Ishikawa (cell line): ENCODE measurements around the gene ZNF22.

Source experiments
- CEBPB ChIP-seq: IDR thresholded peaks from 2 replicates; pipeline ENCODE4 v1.6.1; 2012
- CREB1 ChIP-seq: IDR thresholded peaks from 2 replicates; pipeline ENCODE4 v1.6.1; 2012; ENCODE audit warnings: low read depth
- EGR1 ChIP-seq: IDR thresholded peaks from 2 replicates; pipeline ENCODE4 v1.6.1; 2012
- EP300 ChIP-seq: IDR thresholded peaks from 2 replicates; pipeline ENCODE4 v1.6.1; 2012; ENCODE audit warnings: borderline replicate concordance
- FOXM1 ChIP-seq: IDR thresholded peaks from 2 replicates; pipeline ENCODE4 v1.6.1; 2012; ENCODE audit warnings: low read depth, borderline replicate concordance
- NFIC ChIP-seq: IDR thresholded peaks from 2 replicates; pipeline ENCODE4 v1.6.1; 2012
- RAD21 ChIP-seq: IDR thresholded peaks from 2 replicates; pipeline ENCODE4 v1.6.1; 2012; ENCODE audit warnings: low read depth
- TAF1 ChIP-seq: IDR thresholded peaks from 2 replicates; pipeline ENCODE4 v1.6.1; 2012; ENCODE audit warnings: low read depth, mild to moderate bottlenecking
- TCF12 ChIP-seq: IDR thresholded peaks from 2 replicates; pipeline ENCODE4 v1.6.1; 2012; ENCODE audit warnings: low read depth
- TEAD4 ChIP-seq: IDR thresholded peaks from 2 replicates; pipeline ENCODE4 v1.6.1; 2012
- YY1 ChIP-seq: IDR thresholded peaks from 2 replicates; pipeline ENCODE4 v1.6.1; 2012; ENCODE audit warnings: low read depth
- ZBTB7A ChIP-seq: IDR thresholded peaks from 2 replicates; pipeline ENCODE4 v1.6.1; 2012; ENCODE audit warnings: low read depth
- TF ChIP-seq, protein P1 (sequence below): IDR thresholded peaks from 2 replicates; pipeline ENCODE4 v1.6.1; 2012
- TF ChIP-seq, protein P2 (sequence below): IDR thresholded peaks from 2 replicates; pipeline ENCODE4 v1.6.1; 2012
- TF ChIP-seq, protein P3 (sequence below): IDR thresholded peaks from 2 replicates; pipeline ENCODE4 v1.6.1; 2012; ENCODE audit warnings: low read depth, mild to moderate bottlenecking

Gene ZNF22

DNA sequence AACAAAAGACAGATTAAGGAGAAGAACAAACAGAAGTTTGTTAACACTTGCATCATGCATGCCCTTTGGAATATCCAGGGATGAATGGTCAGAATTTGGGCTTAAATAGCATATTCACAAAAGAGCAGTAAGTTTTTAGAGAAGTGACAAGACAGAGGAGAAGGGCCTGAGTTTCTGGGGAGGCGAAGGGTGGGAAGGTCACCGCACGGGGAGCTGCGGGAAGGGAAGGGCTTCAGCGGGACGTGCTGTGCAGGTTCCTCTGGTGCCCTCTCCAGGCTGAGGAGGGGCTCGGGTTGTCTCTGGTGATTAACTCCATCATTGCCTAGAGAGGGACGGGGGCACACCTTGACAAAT lies 10.4 kb upstream of the ZNF22 start:
- TF ChIP-seq RAD21 = 0 out of 2 replicates have a peak, but pooled peaks have one; percentile 16
- no peak for TF ChIP-seq TCF12
- TF ChIP-seq FOXM1 = no peak

DNA sequence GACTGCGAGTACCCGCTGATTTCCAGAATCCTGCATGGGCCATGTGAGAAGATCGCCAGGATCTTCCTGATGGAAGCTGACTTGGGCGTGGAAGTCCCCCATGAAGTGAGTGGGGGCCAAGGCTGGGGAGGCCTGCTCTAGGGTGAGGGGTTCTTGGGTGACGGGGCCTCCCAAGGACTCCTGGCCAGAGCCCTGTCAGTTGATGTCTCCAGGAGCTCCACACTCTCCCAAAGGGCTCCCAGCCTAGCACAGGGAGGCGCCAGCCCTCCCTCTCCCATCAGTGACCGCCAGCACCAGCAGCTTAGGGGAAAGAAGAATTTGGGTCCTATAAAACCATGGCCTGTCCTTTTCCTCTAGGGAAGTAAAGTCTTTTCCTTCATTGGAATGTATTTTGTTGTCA lies 9.8 kb upstream of the ZNF22 start:
- TF ChIP-seq ZBTB7A = no peak
- no peak for TF ChIP-seq CEBPB
- TF ChIP-seq, protein P1, sequence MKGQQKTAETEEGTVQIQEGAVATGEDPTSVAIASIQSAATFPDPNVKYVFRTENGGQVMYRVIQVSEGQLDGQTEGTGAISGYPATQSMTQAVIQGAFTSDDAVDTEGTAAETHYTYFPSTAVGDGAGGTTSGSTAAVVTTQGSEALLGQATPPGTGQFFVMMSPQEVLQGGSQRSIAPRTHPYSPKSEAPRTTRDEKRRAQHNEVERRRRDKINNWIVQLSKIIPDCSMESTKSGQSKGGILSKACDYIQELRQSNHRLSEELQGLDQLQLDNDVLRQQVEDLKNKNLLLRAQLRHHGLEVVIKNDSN = no peak
- TF ChIP-seq TEAD4 = no peak
- TF ChIP-seq EGR1 = no peak
- no peak for TF ChIP-seq CREB1
- no peak for TF ChIP-seq TAF1
- no peak for TF ChIP-seq TCF12
- TF ChIP-seq FOXM1 = no peak
- TF ChIP-seq, protein P2, sequence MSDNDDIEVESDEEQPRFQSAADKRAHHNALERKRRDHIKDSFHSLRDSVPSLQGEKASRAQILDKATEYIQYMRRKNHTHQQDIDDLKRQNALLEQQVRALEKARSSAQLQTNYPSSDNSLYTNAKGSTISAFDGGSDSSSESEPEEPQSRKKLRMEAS = no peak
- no peak for TF ChIP-seq RAD21
- TF ChIP-seq NFIC = no peak
- TF ChIP-seq, protein P3, sequence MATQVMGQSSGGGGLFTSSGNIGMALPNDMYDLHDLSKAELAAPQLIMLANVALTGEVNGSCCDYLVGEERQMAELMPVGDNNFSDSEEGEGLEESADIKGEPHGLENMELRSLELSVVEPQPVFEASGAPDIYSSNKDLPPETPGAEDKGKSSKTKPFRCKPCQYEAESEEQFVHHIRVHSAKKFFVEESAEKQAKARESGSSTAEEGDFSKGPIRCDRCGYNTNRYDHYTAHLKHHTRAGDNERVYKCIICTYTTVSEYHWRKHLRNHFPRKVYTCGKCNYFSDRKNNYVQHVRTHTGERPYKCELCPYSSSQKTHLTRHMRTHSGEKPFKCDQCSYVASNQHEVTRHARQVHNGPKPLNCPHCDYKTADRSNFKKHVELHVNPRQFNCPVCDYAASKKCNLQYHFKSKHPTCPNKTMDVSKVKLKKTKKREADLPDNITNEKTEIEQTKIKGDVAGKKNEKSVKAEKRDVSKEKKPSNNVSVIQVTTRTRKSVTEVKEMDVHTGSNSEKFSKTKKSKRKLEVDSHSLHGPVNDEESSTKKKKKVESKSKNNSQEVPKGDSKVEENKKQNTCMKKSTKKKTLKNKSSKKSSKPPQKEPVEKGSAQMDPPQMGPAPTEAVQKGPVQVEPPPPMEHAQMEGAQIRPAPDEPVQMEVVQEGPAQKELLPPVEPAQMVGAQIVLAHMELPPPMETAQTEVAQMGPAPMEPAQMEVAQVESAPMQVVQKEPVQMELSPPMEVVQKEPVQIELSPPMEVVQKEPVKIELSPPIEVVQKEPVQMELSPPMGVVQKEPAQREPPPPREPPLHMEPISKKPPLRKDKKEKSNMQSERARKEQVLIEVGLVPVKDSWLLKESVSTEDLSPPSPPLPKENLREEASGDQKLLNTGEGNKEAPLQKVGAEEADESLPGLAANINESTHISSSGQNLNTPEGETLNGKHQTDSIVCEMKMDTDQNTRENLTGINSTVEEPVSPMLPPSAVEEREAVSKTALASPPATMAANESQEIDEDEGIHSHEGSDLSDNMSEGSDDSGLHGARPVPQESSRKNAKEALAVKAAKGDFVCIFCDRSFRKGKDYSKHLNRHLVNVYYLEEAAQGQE = no peak
- no peak for TF ChIP-seq YY1
- TF ChIP-seq EP300 = no peak

DNA sequence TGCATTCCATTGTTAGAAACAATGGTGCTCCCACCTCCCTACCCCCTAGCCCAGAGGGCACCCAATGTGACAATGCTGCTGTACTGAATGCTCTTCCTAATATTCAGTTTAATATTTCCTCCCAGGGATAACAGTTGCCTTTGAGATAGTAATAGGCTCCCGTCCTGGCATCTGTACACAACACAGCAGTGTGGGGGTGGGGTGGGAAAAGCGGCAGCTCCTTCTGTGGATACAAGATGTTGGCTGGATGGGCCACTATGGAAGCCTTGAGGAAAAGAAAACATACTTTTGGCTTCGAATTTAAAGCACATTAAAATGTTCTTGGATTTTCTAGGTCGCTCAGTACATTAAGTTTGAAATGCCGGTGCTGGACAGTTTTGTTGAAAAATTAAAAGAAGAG lies 9.2 kb upstream of the ZNF22 start:
- TF ChIP-seq TAF1 = no peak
- TF ChIP-seq, protein P1 = no peak
- no peak for TF ChIP-seq RAD21
- TF ChIP-seq TCF12 = no peak
- TF ChIP-seq CREB1 = no peak
- no peak for TF ChIP-seq TEAD4
- no peak for TF ChIP-seq CEBPB
- TF ChIP-seq, protein P2 = no peak
- no peak for TF ChIP-seq YY1
- TF ChIP-seq ZBTB7A = no peak
- no peak for TF ChIP-seq EGR1
- TF ChIP-seq, protein P3 = no peak
- no peak for TF ChIP-seq NFIC
- TF ChIP-seq FOXM1 = no peak
- no peak for TF ChIP-seq EP300

DNA sequence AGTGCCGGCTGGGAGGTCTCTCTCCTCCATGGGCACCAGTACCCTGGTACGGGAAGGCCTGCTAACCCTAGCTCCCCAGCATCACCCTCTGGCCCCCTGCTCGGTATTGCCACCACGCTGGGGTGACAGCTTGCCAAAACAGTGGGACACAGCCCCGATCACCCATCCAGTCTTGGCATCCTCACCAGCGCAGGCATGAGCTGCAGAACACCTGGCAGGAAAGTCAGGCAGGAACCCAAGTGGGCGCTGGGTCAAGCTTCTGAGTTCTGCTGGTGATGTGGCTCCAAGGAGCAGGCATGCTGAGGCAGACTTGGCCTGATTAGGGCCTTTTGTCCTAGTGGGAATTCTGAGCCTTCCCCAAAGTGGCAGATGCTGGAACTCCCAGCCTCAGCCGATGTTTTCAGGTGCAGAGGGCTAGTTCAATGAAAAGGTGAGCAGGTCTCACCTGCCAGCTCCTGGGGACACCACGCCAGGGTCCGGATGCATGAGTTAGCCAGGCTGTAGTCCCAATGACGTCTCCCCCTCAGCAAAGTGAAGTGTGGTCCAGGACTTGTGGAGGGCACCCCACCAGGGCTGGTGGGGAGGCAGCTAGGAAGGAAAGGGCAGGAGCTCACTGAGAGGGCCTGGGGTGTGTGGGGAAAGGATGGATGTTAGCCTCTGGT lies 8.5 kb upstream of the ZNF22 start:
- TF ChIP-seq TCF12 (no peak), YY1 (no peak), RAD21 (no peak), CEBPB (no peak), NFIC (no peak), EP300 (no peak), EGR1 (no peak), TAF1 (no peak), CREB1 (no peak), TEAD4 (no peak)
- TF ChIP-seq, protein P3 = no peak
